T-helper 22 cell (primary cell): ENCODE results near the gene PMFBP1.

Experiments used
- DNase-seq: peaks from one replicate; pipeline ENCODE4 v3.0.0-alpha.2; 2020; ENCODE audit warnings: low read depth

Gene PMFBP1

GRCh38 chr16:72188541-72188940, 16.6 kb upstream of the PMFBP1 start:
- DNase-seq, result no peak

- DNase-seq, result no peak
Observed at GRCh38 chr16:72187551-72187950, 15.6 kb upstream of the PMFBP1 start.

GRCh38 chr16:72182976-72183375, 11.0 kb upstream of the PMFBP1 start:
- DNase-seq, result no peak

GRCh38 chr16:72179204-72179970, 7.4 kb upstream of the PMFBP1 start:
- no peak for DNase-seq

- no peak for DNase-seq
Observed at GRCh38 chr16:72174726-72175125, 2.8 kb upstream of the PMFBP1 start.

GRCh38 chr16:72173997-72174396, 2.0 kb upstream of the PMFBP1 start:
- DNase-seq, result no peak

- DNase-seq, result no peak
Observed at GRCh38 chr16:72171236-72171635, 719 bp downstream of the PMFBP1 start.

- DNase-seq, result no peak
Observed at GRCh38 chr16:72169708-72170107, 2.2 kb downstream of the PMFBP1 start.

- no peak for DNase-seq
Observed at GRCh38 chr16:72168365-72168764, 3.6 kb downstream of the PMFBP1 start.

GRCh38 chr16:72166954-72167561, 4.9 kb downstream of the PMFBP1 start:
- DNase-seq, result no peak

GRCh38 chr16:72166151-72166550, 5.8 kb downstream of the PMFBP1 start:
- DNase-seq, result no peak

- DNase-seq, result no peak
Observed at GRCh38 chr16:72164691-72165090, 7.3 kb downstream of the PMFBP1 start.

- DNase-seq, result no peak
Observed at GRCh38 chr16:72162105-72162692, 9.8 kb downstream of the PMFBP1 start.

GRCh38 chr16:72159801-72160200, 12.2 kb downstream of the PMFBP1 start:
- no peak for DNase-seq

- no peak for DNase-seq
Observed at GRCh38 chr16:72159386-72159785, 12.6 kb downstream of the PMFBP1 start.

- no peak for DNase-seq
Observed at GRCh38 chr16:72149676-72150464, 22.1 kb downstream of the PMFBP1 start.

- no peak for DNase-seq
Observed at GRCh38 chr16:72142476-72142875, 29.5 kb downstream of the PMFBP1 start.

- no peak for DNase-seq
Observed at GRCh38 chr16:72139908-72140307, 32.0 kb downstream of the PMFBP1 start.

- no peak for DNase-seq
Observed at GRCh38 chr16:72138064-72138572, 33.8 kb downstream of the PMFBP1 start.

GRCh38 chr16:72137380-72138063, 34.4 kb downstream of the PMFBP1 start:
- no peak for DNase-seq

- DNase-seq, result no peak
Observed at GRCh38 chr16:72134507-72134906, 37.4 kb downstream of the PMFBP1 start.

- DNase-seq, result no peak
Observed at GRCh38 chr16:72132726-72133125, 39.2 kb downstream of the PMFBP1 start.
